Measurements from ENCODE around the gene NPY4R2.
"Not testable (repeated sequence)": the region's sequence is repeated elsewhere in the genome, so short reads cannot be mapped to it uniquely, and the experiment has no call there.

The NPY4R2 gene

DNA sequence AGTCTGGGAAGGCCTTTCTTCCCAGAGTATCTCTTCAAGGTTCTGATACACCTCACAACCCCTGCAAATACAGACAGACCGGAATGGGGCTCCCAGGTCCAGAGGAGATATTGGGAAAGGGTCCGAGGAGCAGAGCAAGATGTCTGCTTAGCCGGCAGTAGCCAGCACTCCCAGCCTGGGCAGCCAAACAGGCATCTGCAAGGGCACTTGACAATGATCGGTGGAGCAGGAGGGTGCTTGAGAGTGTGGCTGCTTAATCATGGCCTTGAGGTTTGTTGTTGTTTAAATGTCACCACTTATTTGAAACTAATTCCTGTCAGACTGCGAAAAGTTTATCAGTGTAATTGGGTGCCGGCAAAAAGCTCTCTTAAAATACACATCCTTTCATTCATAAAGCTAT is 15.0 kb downstream of the NPY4R2 start:
- not testable (repeated sequence) for DNase-seq

GRCh38 chr10:47936772-47937228 is 18.3 kb downstream of the NPY4R2 start:
- not testable (repeated sequence) for DNase-seq

GRCh38 chr10:47937634-47938033 is 19.2 kb downstream of the NPY4R2 start:
- not testable (repeated sequence) for DNase-seq

GRCh38 chr10:47940821-47941220 is 22.4 kb downstream of the NPY4R2 start:
- DNase-seq, result not testable (repeated sequence)

DNA sequence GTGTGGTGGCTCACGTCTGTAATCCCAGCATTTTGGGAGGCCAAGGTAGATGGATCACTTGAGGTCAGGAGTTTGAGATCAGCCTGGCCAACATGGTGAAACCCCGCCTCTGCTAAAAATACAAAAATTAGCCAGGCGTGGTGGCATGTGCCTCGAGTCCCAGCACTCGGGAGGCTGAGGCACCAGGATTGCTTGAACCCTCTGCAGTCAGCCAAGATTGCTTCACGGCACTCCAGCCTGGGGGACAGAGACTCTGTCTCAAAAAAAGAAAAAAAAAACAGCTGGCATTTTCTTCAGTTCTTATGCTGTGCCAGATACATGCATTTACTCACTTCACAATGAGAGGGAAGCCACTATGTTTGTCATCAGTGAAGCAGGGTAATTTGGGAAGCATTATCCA is 22.9 kb downstream of the NPY4R2 start:
- DNase-seq, result not testable (repeated sequence)

GRCh38 chr10:47942351-47943019 is 24.0 kb downstream of the NPY4R2 start:
- DNase-seq, result not testable (repeated sequence)

- not testable (repeated sequence) for DNase-seq
These were observed 24.9 kb downstream of the NPY4R2 start for GRCh38 chr10:47943328-47943727.

DNA sequence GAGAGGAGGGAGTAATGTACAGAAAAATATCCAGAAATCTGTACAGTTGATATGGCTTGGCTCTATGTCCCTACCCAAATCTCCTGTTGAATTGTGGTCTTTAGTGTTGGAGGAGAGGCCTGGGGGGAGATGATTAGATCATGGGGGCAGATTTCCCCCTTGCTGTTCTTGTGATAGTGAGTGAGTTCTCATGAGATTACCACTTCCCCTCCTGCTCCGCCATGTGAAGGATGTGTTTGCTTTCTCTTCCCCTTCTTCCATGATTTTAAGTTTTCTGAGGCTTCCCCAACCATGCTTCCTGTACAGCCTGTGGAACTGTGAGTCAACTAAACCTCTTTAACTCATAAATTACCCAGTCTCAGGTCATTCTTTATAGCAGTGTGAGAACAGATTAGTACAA is 29.0 kb downstream of the NPY4R2 start:
- not testable (repeated sequence) for DNase-seq

DNA sequence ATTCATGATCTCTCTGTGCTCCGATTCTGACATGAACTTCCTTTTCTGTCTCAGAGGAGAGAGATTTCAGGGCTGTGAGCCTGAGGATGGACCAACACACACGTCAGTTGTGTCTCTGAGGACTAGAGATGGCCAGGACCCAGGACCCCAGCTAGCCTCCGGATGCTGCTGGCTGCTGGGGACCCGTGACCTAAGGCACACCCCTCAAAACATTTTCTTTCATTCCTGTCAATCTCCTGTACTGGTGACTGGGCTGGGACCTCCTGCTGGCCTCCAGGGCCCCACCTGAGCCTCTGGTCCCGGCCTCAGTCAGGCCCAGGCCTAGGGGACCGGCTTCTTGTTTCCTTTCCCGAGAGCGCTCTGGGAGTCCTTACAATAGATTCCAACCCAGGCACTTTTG is 38.7 kb downstream of the NPY4R2 start:
- not testable (repeated sequence) for DNase-seq

DNA sequence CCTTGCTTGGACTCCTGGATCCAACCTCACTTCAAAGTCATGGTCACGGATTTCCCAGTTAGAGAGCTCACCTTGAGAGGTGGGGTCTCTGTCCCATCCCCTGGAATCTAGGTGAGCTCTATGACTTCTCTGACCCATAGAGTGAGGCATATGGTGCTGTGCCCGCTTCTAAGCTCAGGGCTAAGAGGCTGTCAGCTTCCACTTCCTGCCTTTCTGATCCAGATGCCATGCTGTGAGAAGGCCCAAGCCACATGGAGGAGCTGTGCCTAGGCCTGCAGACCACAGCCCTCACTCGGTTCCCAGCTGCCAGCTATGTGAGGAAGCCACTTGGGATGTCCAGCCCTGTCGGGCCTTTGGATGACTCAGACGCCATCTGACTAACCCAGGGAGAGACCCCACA is 41.2 kb downstream of the NPY4R2 start:
- DNase-seq, result not testable (repeated sequence)

- DNase-seq, result not testable (repeated sequence)
These were observed 42.2 kb downstream of the NPY4R2 start for GRCh38 chr10:47960699-47961098.

- DNase-seq, result not testable (repeated sequence)
These were observed 44.3 kb downstream of the NPY4R2 start for GRCh38 chr10:47962785-47963184.

GRCh38 chr10:47964280-47965063 is 46.0 kb downstream of the NPY4R2 start:
- not testable (repeated sequence) for DNase-seq

GRCh38 chr10:47968988-47969387 is 50.5 kb downstream of the NPY4R2 start:
- not testable (repeated sequence) for DNase-seq

DNA sequence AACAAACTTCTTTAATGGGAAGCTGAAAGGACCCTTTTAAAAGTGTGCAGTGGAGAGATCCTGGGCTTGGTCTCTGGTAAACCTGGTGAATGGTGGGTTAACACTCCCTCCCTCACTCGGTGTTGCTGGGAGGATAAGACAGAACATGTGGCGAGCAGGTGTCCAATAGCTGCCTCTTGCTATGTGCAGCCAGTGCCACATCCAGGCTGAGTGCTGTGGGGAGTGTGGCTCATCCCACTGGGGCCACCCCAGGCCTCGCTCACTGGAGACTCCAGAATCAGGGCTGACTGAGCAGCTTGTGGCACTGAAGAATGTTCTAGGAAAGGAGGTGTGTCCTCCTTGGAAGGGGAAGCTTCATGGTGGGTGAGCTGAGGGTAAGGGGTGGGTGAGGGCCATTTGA is 51.6 kb downstream of the NPY4R2 start:
- DNase-seq, result not testable (repeated sequence)

- DNase-seq, result not testable (repeated sequence)
These were observed 53.1 kb downstream of the NPY4R2 start for GRCh38 chr10:47971598-47971997.

DNA sequence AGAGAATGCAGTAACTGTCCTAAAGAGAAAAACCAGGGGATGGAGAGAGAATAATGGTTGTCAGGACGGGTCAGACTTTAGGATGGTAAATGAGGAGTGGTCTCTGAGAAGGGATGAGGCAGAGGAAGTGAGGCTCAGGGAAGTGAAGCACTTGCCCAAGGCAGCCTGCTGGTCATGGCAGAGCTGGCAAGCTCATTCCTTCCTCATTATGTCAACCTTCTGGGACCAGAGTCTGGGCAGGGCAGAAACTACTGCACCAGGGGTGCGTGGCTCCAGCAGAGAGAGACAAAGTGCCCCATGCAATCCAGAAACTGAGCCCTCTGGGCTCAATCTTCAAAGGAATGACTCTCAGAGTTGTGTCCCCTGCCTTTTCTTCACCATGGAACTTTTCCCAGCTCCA is 53.6 kb downstream of the NPY4R2 start:
- DNase-seq, result not testable (repeated sequence)

Data from activated effector memory CD4-positive, alpha-beta T cell treated with Interleukin-2 at 50 U/mL for 16 hours (primary cell).